COR-L47 (cell line): ENCODE results near the gene ANKRD33B.

Experiments
- DNase-seq: peaks from one replicate; lab custom pipeline; 2025; lab: John Stamatoyannopoulos, UW

Gene ANKRD33B

DNA sequence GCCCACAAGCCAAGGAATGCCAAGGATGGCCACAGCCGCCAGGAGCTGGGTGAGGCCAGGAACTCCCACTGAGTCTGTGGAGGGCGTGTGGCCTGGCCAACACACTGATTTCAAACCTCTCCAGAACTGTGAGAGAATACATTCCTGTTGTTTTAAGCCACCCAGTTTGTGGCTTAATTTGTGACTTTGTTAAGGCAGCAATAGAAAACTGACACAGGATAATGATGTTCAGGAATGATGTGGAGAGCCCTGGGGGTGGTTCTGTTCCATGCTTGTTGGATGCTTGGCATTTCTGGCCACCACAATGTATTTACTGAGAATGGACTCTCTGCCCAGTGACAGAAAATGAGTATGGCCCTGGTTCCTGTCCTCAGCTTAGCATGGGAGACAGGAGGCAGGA lies 114.4 kb downstream of the ANKRD33B start:
- no peak for DNase-seq

DNA sequence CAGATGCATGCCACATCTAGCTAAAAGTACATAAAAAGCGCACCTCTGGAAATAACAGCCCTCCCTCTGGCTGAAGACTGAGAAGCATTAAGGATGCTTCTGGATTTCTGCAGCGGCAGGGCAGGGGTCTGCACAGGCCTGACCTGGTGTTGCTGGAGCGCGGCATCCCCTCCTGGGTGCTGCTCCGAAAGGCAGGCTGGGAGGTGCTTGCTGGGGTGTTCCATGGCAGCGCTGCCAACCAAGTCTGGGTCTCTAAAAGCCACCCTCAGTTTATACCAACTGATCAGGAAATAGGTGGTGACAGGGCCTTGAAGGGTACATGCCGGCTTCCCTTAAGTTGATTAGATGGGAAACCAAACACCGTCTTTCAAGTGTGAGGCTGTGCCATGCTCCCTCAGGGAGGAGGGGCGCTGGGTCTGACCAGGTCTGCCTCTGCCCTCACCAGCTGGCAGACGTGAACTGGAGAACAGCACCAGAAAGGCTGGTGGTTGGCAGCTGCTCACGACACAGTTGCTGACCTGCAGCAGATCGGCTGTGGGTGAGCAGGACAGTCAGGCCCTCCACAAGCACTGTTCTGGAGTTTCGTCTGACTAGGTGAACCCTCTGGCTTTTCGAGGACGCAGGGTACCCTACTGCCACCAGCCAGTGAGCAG lies 115.6 kb downstream of the ANKRD33B start:
- DNase-seq: no peak

DNA sequence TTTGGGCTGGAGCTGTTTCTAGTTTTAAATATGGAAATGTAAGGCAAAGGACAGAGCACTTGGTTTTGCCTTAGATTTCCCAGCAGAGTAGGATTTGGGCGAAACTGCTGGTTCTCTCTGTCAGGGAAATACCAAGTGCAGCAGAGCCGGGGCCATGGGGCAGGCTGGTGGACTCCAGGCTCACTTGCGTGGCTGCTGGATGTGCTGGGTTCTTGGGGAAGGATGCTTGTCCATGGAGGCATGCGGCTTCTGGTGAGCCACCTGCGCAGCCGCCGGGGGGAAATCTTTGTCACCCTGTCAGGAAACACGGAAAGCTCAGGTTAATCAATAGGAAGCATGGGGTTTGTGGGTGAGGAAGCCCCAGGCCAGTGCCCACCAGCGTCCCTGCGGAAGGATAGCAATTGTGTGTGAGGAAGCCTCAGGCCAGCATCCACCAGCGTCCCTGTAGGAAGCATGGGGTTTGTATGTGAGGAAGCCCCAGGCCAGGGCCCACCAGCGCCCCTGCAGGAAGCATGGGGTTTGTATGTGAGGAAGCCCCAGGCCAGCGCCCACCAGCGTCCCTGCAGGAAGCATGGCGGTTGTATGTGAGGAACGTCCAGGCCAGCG lies 117.1 kb downstream of the ANKRD33B start:
- DNase-seq: no peak

DNA sequence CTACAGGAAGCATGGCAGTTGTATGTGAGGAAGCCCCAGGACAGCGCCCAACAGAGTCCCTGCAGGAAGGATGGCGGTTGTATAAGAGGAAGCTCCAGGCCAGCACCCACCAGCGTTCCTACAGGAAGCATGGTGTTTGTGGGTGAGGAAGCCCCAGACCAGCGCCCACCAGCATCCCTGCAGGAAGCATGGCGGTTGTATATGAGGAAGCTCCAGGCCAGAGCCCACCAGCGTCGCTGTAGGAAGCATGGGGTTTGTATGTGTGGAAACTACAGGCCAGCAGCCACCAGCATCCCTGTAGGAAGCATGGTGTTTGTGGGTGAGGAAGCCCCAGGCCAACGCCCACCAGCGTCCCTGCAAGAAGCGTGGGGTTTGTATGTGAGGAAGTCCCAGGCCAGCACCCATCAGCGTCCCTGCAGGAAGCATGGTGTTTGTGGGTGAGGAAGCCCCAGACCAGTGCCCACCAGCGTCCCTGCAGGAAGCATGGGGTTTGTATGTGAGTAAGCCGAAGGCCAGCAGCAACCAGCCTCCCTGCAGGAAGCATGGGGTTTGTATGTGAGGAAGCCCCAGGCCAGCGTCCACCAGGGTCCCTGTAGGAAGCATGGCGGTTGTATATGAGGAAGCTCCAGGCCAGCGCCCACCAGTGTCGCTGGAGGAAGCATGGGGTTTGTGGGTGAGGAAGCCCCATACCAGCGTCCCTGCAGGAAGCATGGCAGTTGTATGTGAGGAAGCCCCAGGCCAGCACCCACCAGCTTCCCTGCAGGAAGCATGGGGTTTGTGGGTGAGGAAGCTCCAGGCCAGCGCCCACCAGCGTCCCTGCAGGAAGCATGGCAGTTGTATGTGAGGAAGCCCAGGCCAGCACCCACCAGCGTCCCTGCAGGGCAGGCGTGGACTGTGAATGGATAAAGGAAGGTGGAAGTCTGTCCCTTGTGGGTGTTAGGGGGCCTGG lies 118.1 kb downstream of the ANKRD33B start:
- no peak for DNase-seq

DNA sequence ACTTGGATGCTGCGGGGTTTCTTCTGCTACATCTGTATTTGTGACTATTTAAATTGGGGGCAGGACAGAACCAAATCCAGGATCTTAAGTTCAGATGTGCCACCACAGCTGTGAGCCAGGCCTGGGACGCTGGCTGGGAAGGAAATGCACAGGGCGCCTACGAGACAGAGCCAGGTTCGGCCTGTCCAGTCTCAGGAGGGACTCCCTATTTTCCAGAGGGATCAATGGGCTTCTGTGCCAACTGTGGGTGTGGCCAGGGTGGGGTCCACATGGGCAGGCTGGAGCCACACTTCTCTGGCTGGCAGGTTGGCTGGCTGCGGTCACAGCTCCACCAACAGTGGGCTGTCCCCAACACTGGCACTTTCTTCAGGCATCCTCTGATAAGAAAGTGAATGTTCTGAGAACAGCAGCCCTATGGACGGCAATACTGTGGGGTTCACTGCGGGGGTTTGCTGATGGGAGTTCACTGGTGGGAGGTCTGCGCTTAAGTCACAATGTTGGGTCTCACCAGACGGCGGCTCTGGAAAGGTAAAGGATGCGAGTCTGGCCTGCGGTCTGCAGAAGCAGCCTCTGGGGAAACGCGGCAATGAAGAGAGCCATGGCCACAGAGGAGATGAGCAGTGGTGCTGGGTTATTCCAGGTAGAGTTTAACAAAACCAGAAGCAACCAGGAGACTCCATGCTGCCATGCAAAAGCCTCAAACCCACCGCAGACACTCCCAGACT lies 119.1 kb downstream of the ANKRD33B start:
- no peak for DNase-seq

DNA sequence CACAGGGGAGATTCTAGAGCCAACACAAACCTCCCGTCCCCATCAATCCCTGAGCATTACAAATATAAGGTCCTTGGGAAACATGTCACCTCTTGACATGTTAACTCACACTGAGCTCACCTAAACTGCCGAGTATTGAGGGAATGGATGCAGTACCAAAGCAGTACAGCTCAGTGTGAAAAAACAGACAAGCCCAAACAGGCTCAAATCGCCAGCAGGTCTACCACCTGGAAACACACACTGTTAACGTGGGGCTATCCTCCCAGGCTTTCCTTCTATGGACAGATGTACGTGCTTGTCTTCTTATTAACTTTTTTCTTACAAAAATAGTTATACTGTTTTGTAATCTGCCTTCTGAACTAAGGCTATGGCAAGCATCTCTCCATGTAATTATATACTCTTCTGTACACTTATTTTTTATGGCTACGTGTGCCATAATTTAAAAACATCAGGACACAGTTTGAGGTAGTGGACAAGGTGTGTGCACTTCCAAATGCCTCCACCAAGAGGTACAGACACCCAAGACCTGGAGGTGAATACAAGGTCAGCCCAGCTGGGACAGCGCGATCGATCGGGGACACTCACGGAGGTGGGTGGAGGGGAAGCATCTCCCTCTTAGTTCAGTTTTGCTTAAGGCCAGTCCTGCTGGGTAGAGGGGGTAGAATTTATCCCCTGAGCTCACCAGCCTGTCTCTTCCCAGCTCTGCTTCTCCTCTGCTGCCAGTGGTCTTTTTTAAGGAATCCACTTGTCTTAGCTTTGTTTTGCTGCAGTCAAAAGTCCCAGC lies 120.6 kb downstream of the ANKRD33B start:
- DNase-seq: no peak

DNA sequence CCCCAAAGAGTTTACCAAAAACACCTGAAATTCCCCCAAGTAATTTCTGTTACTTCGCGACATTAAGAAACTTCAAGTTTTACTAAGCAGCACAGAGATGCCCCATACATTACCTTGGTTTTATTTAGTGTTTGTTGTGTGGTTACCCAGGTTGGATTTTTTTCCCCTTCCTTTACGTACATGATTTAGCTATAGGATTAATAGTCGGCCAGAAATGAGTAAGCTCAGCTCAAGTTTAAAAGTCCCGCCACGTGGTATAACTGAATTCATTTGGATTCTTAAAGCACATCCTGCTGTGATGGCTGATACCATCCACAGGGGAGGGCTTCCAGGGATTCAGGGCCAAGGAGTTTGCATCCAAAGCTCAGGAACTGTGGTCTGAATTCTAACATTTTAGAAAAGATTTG lies 121.2 kb downstream of the ANKRD33B start:
- no peak for DNase-seq

DNA sequence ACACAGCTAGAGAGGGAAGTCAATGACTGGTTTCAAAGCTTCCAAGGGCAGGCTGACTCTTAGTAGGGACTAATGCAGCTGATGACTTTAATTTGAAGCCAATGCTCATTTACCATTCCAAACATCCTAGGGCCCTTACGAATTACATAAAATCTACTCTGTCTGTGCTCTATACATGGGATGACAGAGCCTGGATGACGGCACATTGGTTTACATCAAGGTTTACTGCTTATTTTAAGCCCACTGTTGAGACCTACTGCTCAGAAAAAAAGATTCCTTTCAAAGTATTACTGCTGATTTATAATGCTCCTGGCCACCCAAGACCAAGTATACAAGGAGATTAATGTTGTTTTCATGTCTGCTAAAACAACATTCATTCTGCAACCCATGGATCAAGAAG lies 123.0 kb downstream of the ANKRD33B start:
- DNase-seq: no peak

DNA sequence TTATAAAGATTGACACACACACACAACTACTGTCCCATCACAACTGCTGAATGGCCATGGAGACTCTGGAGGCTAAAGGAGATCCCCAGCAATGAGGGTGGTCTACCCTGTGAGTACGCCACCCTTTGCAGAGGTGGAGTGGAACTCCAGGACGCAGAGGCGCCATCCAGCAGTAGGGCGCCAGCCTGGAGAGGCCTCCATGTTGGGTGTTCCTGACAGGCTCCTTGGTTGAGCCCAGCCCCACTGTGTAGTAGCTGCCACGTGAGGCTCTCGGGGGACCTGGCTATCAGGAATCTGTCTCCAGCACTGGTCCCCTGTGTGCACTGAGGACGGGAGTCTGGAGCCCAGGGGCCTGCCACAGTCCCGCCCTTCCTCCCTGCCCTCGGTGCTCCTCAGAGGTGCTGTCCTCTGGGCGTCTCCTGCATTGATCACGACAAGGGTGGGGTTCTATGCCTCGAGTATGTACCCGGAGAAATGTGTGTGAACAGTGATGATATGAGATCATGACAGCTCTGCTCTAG lies 124.8 kb downstream of the ANKRD33B start:
- DNase-seq: no peak

DNA sequence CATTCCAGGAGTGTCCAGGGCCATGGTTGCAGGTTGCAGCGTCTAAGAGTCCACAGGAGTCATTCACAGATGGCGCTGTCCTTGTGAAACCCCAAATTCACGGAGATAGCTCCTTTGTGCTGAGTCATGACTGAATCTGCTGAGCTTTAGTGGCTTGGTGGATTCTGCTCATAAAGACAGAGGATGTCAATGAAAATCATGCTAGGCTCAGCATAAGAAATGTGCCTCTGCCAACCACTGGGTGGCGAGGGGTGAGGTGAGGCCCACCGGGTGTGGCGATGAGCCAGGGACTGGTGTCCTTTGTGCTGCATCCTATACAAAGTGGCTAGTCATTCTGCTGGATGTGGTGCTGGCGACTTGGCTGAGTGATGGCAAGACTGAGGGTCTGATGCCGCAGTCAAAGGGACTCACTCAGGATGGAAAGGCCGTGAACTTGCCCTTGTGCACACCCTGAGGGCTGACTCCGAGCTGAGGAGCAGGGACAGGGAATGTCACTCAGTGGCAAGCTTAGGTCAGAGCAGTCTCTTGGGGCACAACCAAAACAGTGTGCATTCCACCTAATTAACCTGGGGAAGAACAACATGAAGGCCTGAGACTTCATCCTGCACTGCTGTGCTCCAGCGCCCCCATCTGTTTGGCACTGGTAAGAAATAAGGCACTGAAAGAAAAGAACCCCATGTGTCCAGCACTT lies 125.7 kb downstream of the ANKRD33B start:
- DNase-seq: no peak

DNA sequence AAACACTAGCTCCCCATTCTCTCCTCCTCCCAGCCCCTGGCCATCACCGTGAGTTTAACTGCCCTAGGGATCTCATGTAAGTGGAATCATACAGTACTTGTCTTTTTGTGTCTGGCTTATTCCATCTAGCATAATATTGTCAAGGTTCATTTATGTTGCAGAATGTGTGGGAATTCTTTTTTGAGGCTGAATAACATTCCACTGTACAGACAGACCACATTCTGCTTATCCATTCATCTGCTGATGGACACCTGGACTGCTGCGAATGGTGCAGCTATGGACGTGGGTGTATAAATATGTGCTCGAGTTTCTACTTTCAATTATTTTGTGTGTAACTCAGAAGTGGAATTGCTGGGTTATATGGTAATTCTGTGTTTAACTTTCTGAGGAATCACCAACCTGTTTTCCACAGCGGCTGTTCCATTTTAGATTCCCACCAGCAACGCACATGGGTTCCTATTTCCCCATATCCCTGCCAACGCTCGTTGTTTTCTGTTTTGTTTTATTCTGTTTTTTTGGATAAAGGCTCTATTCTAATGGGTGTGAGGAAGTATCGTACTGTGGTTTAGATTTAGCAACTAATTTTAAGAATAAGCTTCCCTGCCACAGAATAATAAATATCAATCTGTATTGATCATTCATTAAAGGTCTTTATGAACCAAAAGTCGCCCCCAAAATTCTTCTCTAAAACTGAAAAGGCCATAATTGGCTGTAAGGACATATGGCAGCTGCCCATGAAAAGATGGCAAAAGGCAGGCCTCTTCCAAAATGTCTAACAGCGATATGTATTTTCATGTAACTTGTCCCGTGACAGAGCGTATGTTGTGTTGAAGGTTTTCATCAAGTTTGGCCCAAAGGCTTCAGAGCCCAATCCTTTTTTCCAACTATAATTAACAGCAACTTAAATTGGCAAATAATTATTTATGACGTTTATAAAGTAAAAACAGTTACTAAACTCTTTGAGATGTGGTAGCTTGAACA lies 126.9 kb downstream of the ANKRD33B start:
- no peak for DNase-seq

DNA sequence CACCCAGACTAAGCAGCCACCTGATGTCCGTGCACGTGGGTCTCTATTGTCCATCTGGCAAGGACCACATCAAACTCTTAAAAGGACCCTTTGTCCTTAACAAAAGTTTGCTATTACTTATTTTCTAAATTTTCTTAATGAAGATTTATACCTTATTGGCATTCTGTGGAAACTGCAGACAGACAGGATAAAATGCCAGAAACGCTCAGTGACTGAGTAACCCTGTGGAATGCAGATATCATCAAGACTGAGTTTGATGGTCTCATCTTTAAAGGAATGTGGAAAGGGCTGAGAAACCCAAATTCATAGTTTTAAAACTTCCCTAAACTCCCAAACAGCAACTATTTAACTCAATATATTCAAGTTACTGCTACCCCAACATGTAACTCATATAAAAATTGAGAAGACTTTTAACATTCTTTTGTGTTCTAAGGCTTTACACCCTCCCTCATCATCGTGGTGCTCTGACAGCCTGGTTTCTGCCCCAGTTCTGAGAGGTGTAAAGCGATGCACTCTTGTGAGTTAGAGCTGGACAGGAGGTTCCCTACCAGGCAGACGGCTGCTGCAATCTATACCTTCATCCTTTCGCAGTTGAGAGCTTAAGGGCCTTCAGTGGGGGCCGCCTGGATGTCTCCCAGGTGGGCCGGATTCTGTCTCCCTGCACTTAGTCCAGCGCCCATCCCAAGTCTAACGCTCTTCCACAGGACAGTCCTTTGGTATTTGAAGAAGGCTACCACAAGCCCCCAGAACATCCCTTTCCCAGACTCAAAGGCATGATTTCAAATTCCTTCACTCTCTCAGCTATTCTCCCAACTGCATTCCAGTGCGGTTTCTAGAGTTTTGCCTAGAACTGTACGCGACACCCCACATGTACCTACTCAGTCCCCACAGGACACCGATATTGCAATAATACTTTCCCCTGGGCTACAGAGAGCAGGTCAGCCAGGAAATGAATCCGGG lies 128.2 kb downstream of the ANKRD33B start:
- DNase-seq: no peak

DNA sequence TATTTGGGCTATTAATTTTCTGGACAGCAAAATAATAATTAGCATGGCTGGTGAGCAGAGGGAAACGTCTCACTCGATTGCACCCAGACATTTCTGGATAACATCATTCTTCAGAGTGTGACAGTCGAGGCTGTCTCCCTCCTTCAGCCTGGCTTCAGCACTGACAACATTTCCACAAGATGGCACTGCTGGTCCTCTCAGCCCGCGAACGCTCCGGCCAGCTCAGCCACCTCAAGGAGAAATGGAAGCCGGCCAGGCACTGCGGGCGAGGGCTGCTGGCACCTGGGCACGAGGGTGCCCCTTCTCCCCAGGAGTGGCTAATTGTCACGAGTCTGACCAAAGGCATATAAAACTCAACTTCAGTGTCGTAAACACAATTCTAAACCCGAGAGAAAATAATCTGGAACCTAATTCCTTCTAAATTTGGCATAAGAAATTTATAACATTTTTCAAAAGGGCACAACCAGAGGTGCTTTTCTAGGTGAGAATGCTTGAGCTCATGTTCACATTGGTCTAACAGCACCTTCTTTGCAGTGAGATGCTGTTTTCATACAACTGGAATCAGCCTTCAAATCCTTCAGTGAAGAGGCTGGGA lies 131.3 kb downstream of the ANKRD33B start:
- peak; percentile 74 for DNase-seq

DNA sequence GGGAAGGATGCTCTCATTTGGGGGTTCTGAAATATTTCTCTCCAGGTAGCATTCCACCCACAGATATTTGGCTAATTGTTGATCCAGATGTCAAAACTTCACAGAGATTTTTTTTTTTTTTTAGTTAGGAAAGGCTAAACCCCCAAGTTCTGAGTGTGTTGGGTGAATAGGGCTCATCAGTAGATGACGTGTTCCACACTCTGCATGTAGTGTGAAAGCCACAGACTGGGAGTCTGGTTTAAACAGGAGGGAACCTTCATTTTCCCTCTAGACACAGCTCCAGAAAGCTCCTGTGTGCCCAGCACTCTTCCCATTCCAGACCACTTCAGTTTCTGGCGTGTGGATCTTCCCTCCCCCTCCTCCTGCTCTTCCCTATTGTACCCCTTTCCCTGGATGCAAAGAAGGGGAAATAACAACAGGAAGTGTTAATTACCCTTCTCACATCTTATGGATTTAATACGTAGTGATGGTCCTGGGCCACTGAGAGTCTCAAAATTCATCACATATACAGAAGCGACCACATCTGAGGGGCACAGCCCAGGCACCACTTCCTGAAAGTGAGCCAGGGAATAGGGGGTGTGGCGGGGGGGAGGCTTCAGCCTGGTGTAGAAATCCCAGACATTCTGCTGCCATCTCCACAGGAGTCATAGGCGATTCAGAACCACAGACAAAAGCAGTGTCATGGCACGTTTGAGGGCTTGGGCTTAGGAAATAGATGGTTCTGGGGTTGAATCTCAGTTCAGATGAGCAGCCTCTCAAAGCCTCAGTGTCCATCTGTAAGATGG lies 132.1 kb downstream of the ANKRD33B start:
- DNase-seq: no peak

DNA sequence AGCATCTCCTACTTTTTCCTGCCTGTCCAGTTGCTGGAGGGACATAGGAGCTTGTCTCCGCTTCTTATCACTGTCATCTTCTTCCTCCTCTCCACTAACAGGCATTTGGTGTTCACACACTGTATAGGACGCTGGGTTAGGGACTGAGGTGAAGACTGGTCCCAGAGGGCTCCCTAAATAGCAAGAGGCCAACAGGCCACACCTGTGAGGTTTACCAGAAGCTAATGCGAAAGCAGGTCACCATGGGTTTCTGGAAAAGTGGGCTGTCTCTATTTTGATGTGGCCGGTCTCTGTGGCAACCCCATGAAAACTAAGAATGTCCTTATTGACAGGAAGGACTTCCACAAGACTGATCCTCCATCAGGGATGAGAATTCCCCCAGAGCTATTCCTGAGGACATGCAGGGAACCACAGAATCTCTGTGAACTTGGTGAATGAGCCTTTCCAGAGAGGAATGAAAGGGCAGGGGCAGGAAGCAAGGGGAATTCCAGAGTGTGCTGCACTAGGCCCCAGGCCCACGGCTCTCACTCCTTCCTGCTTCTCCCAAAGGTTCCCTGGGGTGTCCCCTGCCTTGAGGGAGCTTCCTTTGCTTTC lies 135.5 kb downstream of the ANKRD33B start:
- DNase-seq: no peak

DNA sequence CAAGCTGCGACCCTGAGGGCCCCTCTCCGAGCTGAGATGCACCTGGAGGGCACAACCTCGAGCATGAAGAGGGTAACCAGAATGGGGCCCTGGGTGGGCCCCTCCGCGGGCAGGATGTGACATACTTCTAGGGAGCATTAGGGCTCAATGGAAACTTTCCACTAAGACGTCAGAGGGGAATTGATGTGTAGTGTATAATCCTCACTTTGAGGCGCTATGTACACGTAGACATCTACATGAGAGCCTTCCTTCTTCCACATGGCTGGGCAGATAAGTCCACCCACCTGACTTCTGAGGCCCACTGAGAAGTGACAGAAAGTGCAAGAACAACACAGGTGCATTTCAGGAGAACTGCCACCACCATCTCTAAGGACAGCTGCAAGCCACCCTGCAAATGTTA lies 136.1 kb downstream of the ANKRD33B start:
- no peak for DNase-seq

DNA sequence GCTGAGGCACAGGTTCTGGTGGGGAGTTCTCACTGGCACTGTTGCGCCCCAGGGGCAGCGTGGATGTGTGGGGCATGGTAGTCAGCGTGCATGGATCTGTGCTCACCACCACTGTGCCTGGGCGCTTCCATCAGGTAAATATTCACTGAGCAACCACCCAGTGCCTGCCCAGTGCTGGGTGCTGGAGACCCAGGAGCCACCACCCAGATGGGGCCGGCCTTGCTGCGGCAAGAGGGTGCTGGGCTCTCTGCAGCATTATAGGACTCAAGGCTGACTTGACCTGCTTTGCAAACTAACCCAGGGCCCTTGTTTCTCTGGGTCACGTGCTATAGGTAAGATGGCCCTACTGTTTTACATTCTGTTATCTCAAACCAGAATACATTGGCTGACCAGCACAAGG lies 136.6 kb downstream of the ANKRD33B start:
- no peak for DNase-seq
